GM15510 (cell line): ENCODE data around the gene LDHAL6B.

Experiments used
- POLR2A ChIP-seq: IDR thresholded peaks from 3 replicates; pipeline ENCODE4 v1.6.1; 2011; ENCODE audit warnings: borderline replicate concordance; ENCODE audit not compliant: insufficient read length; ENCODE audit errors: extremely low read depth

LDHAL6B gene

GRCh38 chr15:59174151-59174834, 32.4 kb upstream of the LDHAL6B start:
- no peak for TF ChIP-seq POLR2A

- TF ChIP-seq POLR2A, result no peak
Observed at GRCh38 chr15:59174835-59175831, 31.5 kb upstream of the LDHAL6B start.

- TF ChIP-seq POLR2A, result no peak
Observed at GRCh38 chr15:59176653-59177316, 29.9 kb upstream of the LDHAL6B start.

- TF ChIP-seq POLR2A, result no peak
Observed at GRCh38 chr15:59177317-59177660, 29.4 kb upstream of the LDHAL6B start.

GRCh38 chr15:59178151-59178695, 28.4 kb upstream of the LDHAL6B start:
- TF ChIP-seq POLR2A, result no peak

GRCh38 chr15:59179717-59180116, 26.9 kb upstream of the LDHAL6B start:
- TF ChIP-seq POLR2A, result no peak

GRCh38 chr15:59180945-59181600, 25.6 kb upstream of the LDHAL6B start:
- no peak for TF ChIP-seq POLR2A

- TF ChIP-seq POLR2A, result no peak
Observed at GRCh38 chr15:59185725-59186124, 20.9 kb upstream of the LDHAL6B start.

GRCh38 chr15:59186501-59186900, 20.1 kb upstream of the LDHAL6B start:
- no peak for TF ChIP-seq POLR2A

- no peak for TF ChIP-seq POLR2A
Observed at GRCh38 chr15:59189241-59189640, 17.4 kb upstream of the LDHAL6B start.

GRCh38 chr15:59190291-59190690, 16.4 kb upstream of the LDHAL6B start:
- no peak for TF ChIP-seq POLR2A

GRCh38 chr15:59191855-59192237, 14.8 kb upstream of the LDHAL6B start:
- TF ChIP-seq POLR2A, result no peak

- no peak for TF ChIP-seq POLR2A
Observed at GRCh38 chr15:59194639-59195325, 11.9 kb upstream of the LDHAL6B start.

GRCh38 chr15:59196416-59196815, 10.2 kb upstream of the LDHAL6B start:
- no peak for TF ChIP-seq POLR2A
